GM18951 (cell line): ENCODE data around the gene SIT1.
"Not testable (repeated sequence)": the region's sequence is repeated elsewhere in the genome, so short reads cannot be mapped to it uniquely, and the experiment has no call there.

Experiments used
- POLR2A ChIP-seq: IDR thresholded peaks from 4 replicates; pipeline ENCODE4 v1.6.1; 2011; ENCODE audit warnings: mild to moderate bottlenecking; ENCODE audit not compliant: insufficient read length, insufficient read depth; ENCODE audit errors: extremely low read depth
- in situ Hi-C: fragments of 300-500 bp; cut with MboI; formaldehyde crosslinking; loops from one replicate; pipeline ENCODE4 v1.12.0; 2022; ENCODE audit warnings: low sequenced_read_pairs, mixed read lengths, inconsistent platforms; ENCODE audit not compliant: unreplicated experiment

The SIT1 gene

GRCh38 chr9:35649431-35650340 lies 1.0 kb downstream of the SIT1 start:
- TF ChIP-seq POLR2A = peak; percentile 51
- in situ Hi-C loops = no loop called here

GRCh38 chr9:35646533-35647265 lies 4.0 kb downstream of the SIT1 start:
- in situ Hi-C loops = no loop called here

GRCh38 chr9:35646153-35646532 lies 4.6 kb downstream of the SIT1 start:
- TF ChIP-seq POLR2A = no peak
- in situ Hi-C loops = no loop called here

More at GRCh38 chr9:35646533-35647265, 4.0 kb downstream of the SIT1 start:
- TF ChIP-seq POLR2A = peak; percentile 71

- in situ Hi-C loops = not testable (repeated sequence)
Observed at GRCh38 chr9:35645736-35646135, 5.0 kb downstream of the SIT1 start.

- no peak for TF ChIP-seq POLR2A
- in situ Hi-C loops = no loop called here
Observed at GRCh38 chr9:35643046-35643445, 7.7 kb downstream of the SIT1 start.

- in situ Hi-C loops = not testable (repeated sequence)
Observed at GRCh38 chr9:35641478-35641877, 9.3 kb downstream of the SIT1 start.

GRCh38 chr9:35640431-35640830 lies 10.3 kb downstream of the SIT1 start:
- in situ Hi-C loops = not testable (repeated sequence)

GRCh38 chr9:35639631-35640030 lies 11.1 kb downstream of the SIT1 start:
- in situ Hi-C loops = no loop called here
- TF ChIP-seq POLR2A = no peak

- in situ Hi-C loops = not testable (repeated sequence)
Observed at GRCh38 chr9:35639225-35639624, 11.5 kb downstream of the SIT1 start.

GRCh38 chr9:35638751-35639150 lies 12.0 kb downstream of the SIT1 start:
- in situ Hi-C loops = not testable (repeated sequence)

- in situ Hi-C loops = not testable (repeated sequence)
Observed at GRCh38 chr9:35637427-35637955, 13.2 kb downstream of the SIT1 start.

GRCh38 chr9:35636877-35637246 lies 13.9 kb downstream of the SIT1 start:
- in situ Hi-C loops = not testable (repeated sequence)

GRCh38 chr9:35636135-35636876 lies 14.4 kb downstream of the SIT1 start:
- in situ Hi-C loops = no loop called here
- TF ChIP-seq POLR2A = no peak

- no peak for TF ChIP-seq POLR2A
- in situ Hi-C loops = no loop called here
Observed at GRCh38 chr9:35635730-35636129, 15.0 kb downstream of the SIT1 start.
